WERI-Rb-1 (cell line): ENCODE results near the gene YBX3.

Experiments
- DNase-seq: peaks from one replicate; pipeline ENCODE4 v3.0.0-alpha.2; 2020
- H3K27ac ChIP-seq: fragments of 250-450 bp; sonication (Bioruptor Pico); 2 replicates; pipeline ENCODE4 v1.5.1; 2020; ENCODE audit warnings: mild to moderate bottlenecking, moderate library complexity
- H3K27me3 ChIP-seq: fragments of 250-450 bp; sonication (Bioruptor Pico); 2 replicates; pipeline ENCODE4 v1.5.1; 2021; ENCODE audit warnings: mild to moderate bottlenecking, low read depth, moderate library complexity; ENCODE audit not compliant: insufficient read depth, severe bottlenecking
- H3K36me3 ChIP-seq: fragments of 250-450 bp; sonication (Bioruptor Pico); 2 replicates; pipeline ENCODE4 v1.5.1; 2020; ENCODE audit warnings: mild to moderate bottlenecking, moderate library complexity
- H3K4me3 ChIP-seq: 2 replicates; pipeline ENCODE4 v1.5.1; 2011; ENCODE audit warnings: low read depth, mild to moderate bottlenecking, control low read depth, low read length
- H3K9me3 ChIP-seq: fragments of 250-450 bp; sonication (Bioruptor Pico); 2 replicates; pipeline ENCODE4 v1.5.1; 2021; ENCODE audit warnings: mild to moderate bottlenecking, moderate library complexity; ENCODE audit not compliant: severe bottlenecking
- TF ChIP-seq, protein P1 (sequence below): IDR thresholded peaks from 2 replicates; pipeline ENCODE4 v1.5.1; 2011; ENCODE audit warnings: low read depth, mild to moderate bottlenecking, control low read depth, inconsistent platforms, low read length

The YBX3 gene

GRCh38 chr12:10689146-10689545, 34.0 kb downstream of the YBX3 start:
- TF ChIP-seq, protein P1, sequence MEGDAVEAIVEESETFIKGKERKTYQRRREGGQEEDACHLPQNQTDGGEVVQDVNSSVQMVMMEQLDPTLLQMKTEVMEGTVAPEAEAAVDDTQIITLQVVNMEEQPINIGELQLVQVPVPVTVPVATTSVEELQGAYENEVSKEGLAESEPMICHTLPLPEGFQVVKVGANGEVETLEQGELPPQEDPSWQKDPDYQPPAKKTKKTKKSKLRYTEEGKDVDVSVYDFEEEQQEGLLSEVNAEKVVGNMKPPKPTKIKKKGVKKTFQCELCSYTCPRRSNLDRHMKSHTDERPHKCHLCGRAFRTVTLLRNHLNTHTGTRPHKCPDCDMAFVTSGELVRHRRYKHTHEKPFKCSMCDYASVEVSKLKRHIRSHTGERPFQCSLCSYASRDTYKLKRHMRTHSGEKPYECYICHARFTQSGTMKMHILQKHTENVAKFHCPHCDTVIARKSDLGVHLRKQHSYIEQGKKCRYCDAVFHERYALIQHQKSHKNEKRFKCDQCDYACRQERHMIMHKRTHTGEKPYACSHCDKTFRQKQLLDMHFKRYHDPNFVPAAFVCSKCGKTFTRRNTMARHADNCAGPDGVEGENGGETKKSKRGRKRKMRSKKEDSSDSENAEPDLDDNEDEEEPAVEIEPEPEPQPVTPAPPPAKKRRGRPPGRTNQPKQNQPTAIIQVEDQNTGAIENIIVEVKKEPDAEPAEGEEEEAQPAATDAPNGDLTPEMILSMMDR = no peak
- H3K9me3 ChIP-seq = no peaks in the 10 kb centered on the region
- H3K4me3 ChIP-seq = no peak overlapping the region
- no peak overlapping the region for H3K27ac ChIP-seq
- H3K27me3 ChIP-seq = no peaks in the 10 kb centered on the region
- no peaks in the 10 kb centered on the region for H3K36me3 ChIP-seq
- DNase-seq = no peak

GRCh38 chr12:10688042-10688441, 35.1 kb downstream of the YBX3 start:
- DNase-seq = no peak
- Histone ChIP-seq H3K4me3 (no peak overlapping the region), H3K9me3 (no peaks in the 10 kb centered on the region), H3K27me3 (no peaks in the 10 kb centered on the region), H3K36me3 (no peaks in the 10 kb centered on the region), H3K27ac (no peak overlapping the region)
- TF ChIP-seq, protein P1 = no peak

DNA sequence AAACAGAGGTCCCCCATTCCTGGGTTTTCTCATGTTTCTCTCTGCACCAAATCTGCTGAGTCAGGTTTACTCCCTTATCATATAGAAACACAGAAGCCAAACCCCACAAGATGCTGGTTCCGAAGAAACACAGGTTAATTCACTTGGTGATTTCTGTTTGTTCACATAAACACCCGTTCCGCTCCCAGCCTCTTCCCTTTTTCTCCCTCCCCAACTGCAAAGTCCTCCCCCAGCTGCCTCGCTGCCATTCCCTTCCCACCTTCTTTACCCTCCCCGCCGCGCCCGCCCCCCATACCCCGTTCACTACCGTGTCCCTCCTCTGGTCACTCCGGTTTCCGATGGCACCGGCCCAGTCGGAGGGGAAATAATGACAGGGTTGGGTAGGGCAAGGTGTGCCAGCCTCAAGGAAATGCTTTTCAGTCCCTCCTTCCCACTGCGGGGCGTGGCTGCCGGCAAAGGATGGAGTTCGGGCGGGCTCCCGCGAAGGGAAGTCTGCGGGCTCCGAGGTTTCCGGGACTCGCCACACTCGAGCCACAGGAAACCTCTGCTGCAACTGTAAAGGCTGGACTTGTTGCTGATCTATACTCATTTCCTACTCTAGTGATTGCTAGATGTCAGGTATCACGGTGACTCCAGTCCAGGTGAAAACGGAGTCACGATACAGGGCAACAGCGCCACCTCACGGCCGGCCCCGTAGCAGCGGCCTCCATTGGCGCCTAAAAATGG, 49.3 kb downstream of the YBX3 start, which contains the start of gene STYK1:
STYK1 (minus strand) TSS at position 394 of the 726 bp plus-strand sequence. CDS start 39,434 bp downstream, outside the sequence.
- peak; percentile 79 for DNase-seq

GRCh38 chr12:10672231-10672868, 50.8 kb downstream of the YBX3 start:
- Histone ChIP-seq H3K27ac (no peak overlapping the region), H3K27me3 (no peaks in the 10 kb centered on the region), H3K36me3 (no peaks in the 10 kb centered on the region), H3K4me3 (no peak overlapping the region), H3K9me3 (no peaks in the 10 kb centered on the region)
- DNase-seq = no peak
- TF ChIP-seq, protein P1 = no peak

More for the DNA sequence above, 49.3 kb downstream of the YBX3 start, which contains the start of gene STYK1:
- H3K9me3 ChIP-seq = no peaks in the 10 kb centered on the region
- TF ChIP-seq, protein P1 = peak; percentile 86
- no peaks in the 10 kb centered on the region for H3K27me3 ChIP-seq
- no peak within 1 kb of the TSS; the same call in 1 of the 2 replicates for H3K27ac ChIP-seq
- H3K4me3 ChIP-seq = peak within 1 kb of the TSS; percentile 75
- no peaks in the 10 kb centered on the region for H3K36me3 ChIP-seq

- Histone ChIP-seq H3K27ac (no peak overlapping the region), H3K9me3 (no peaks in the 10 kb centered on the region), H3K36me3 (no peaks in the 10 kb centered on the region), H3K4me3 (no peak overlapping the region), H3K27me3 (no peaks in the 10 kb centered on the region)
- TF ChIP-seq, protein P1 = no peak
- DNase-seq = no peak
These were observed 53.6 kb downstream of the YBX3 start for GRCh38 chr12:10669533-10669932.
